Keratinocyte (primary cell): ENCODE results near the gene GALP.

ENCODE experiments used
- EZH2 ChIP-seq: IDR thresholded peaks from one replicate; pipeline ENCODE4 v1.6.1; 2012; ENCODE audit warnings: inconsistent platforms, mild to moderate bottlenecking, low read length, moderate library complexity
- TF ChIP-seq, protein P1 (sequence below), 3 experiments: IDR thresholded peaks in 1 of 3; conservative IDR thresholded peaks in 1 of 3; optimal IDR thresholded peaks in 1 of 3; 2 replicates in 2 of 3; 3 replicates in 1 of 3; pipeline versions ENCODE3 to v1.5.1; 2011; ENCODE audit warnings: low read length in 3 of 3, mild to moderate bottlenecking in 3 of 3, moderate library complexity in 2 of 3, control low read depth in 1 of 3, inconsistent platforms in 1 of 3; ENCODE audit not compliant: insufficient read depth in 2 of 3; ENCODE audit errors: extremely low read depth in 1 of 3

DNA sequence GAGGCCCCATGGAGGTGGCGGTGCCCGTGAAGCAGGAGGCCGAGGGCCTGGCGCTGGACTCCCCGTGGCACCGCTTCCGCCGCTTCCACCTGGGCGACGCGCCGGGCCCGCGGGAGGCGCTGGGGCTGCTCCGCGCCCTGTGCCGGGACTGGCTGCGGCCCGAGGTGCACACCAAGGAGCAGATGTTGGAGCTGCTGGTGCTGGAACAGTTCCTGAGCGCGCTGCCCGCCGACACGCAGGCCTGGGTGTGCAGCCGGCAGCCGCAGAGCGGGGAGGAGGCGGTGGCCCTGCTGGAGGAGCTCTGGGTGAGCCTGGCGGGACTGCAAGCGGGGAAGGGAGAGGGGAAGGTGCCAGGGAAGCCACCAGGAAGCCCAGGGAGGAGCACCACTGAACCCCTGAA lies 28.9 kb upstream of the GALP start:
- TF ChIP-seq, protein P1, sequence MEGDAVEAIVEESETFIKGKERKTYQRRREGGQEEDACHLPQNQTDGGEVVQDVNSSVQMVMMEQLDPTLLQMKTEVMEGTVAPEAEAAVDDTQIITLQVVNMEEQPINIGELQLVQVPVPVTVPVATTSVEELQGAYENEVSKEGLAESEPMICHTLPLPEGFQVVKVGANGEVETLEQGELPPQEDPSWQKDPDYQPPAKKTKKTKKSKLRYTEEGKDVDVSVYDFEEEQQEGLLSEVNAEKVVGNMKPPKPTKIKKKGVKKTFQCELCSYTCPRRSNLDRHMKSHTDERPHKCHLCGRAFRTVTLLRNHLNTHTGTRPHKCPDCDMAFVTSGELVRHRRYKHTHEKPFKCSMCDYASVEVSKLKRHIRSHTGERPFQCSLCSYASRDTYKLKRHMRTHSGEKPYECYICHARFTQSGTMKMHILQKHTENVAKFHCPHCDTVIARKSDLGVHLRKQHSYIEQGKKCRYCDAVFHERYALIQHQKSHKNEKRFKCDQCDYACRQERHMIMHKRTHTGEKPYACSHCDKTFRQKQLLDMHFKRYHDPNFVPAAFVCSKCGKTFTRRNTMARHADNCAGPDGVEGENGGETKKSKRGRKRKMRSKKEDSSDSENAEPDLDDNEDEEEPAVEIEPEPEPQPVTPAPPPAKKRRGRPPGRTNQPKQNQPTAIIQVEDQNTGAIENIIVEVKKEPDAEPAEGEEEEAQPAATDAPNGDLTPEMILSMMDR (optimal IDR thresholded peaks at IDR 0.05 in 1 of 3, IDR thresholded peaks at IDR 0.05 in 1 of 3, conservative IDR thresholded peaks at IDR 0.05 in 1 of 3; ENCODE audit: extremely low read depth in 1 of 3, insufficient read depth in 2 of 3, low read length in 3 of 3), result no peak
- TF ChIP-seq EZH2, result no peak
